ENCODE results near the gene SVIL.

GRCh38 chr10:29545122-29545521, 89.6 kb downstream of the SVIL start:
- no peak for TF ChIP-seq CTCF (conservative IDR thresholded peaks at IDR 0.05; ENCODE audit: low read length)
- no peak for TF ChIP-seq EZH2phosphoT487 (IDR thresholded peaks at IDR 0.05; ENCODE audit: borderline replicate concordance)
